WTC11 (cell line): ENCODE measurements around the gene AOC3. TPM values are rescaled to one million over a fixed set of nuclear protein-coding genes. Genes with fewer than 3 reads are reported as not detected.

ENCODE experiments used
- ATAC-seq: fragments of 200-7000 bp; cut with Tn5 transposase; 2 replicates; pipeline ENCODE4 v1.10.0; 2021; ENCODE audit warnings: mild to moderate bottlenecking, moderate library complexity
- CTCF ChIA-PET: fragments of 300-600 bp; sonication (Branson Sonifier 250); formaldehyde crosslinking; loops from one replicate; lab custom pipeline; 2021; ENCODE audit warnings: antibody characterized with exemption; lab: Charles Lee
- POLR2A ChIA-PET: fragments of 350-600 bp; sonication (Branson Sonifier 250); formaldehyde crosslinking; loops from one replicate; lab custom pipeline; 2021; ENCODE audit warnings: antibody characterized with exemption; lab: Charles Lee
- DNase-seq: peaks from one replicate; pipeline ENCODE4 v3.0.0; 2021; ENCODE audit warnings: low spot score
- H3K27ac Mint-ChIP-seq: 2 replicates; pipeline ENCODE4 v1.8.0; 2021; ENCODE audit warnings: mixed read lengths
- H3K27me3 Mint-ChIP-seq: 2 replicates; pipeline ENCODE4 v1.8.0; 2021; ENCODE audit warnings: low read depth, mild to moderate bottlenecking, moderate library complexity, mixed read lengths
- H3K36me3 Mint-ChIP-seq: 2 replicates; pipeline ENCODE4 v1.8.0; 2021; ENCODE audit warnings: mixed read lengths
- H3K4me1 Mint-ChIP-seq: 2 replicates; pipeline ENCODE4 v1.8.0; 2022; ENCODE audit warnings: mixed read lengths
- H3K4me3 Mint-ChIP-seq: 2 replicates; pipeline ENCODE4 v1.8.0; 2021; ENCODE audit warnings: mild to moderate bottlenecking, moderate library complexity, mixed read lengths
- H3K9me3 Mint-ChIP-seq: 2 replicates; pipeline ENCODE4 v1.8.0; 2021; ENCODE audit warnings: mixed read lengths
- ATF1 ChIP-seq: sonication (generic); formaldehyde crosslinking; IDR thresholded peaks from 2 replicates; pipeline ENCODE4 v1.8.1; 2023; ENCODE audit warnings: mild to moderate bottlenecking, moderate library complexity, missing genetic modification reagents
- CBFB ChIP-seq: sonication (generic); formaldehyde crosslinking; IDR thresholded peaks from 2 replicates; pipeline ENCODE4 v1.8.1; 2022; ENCODE audit warnings: mild to moderate bottlenecking, low read depth, missing genetic modification reagents
- FOXK1 ChIP-seq: sonication (generic); formaldehyde crosslinking; IDR thresholded peaks from 2 replicates; pipeline ENCODE4 v1.8.0; 2022; ENCODE audit warnings: mild to moderate bottlenecking, moderate library complexity, missing genetic modification reagents
- FOXP1 ChIP-seq: sonication (generic); formaldehyde crosslinking; IDR thresholded peaks from 2 replicates; pipeline ENCODE4 v1.8.0; 2022; ENCODE audit warnings: missing genetic modification reagents, mild to moderate bottlenecking, moderate library complexity, borderline replicate concordance
- JAZF1 ChIP-seq: fragments of 250-450 bp; sonication (Bioruptor Pico); IDR thresholded peaks from 2 replicates; pipeline ENCODE4 v1.9.0; 2021; ENCODE audit warnings: moderate library complexity, mild to moderate bottlenecking, inconsistent platforms
- MYBL2 ChIP-seq: sonication (generic); formaldehyde crosslinking; IDR thresholded peaks from 2 replicates; pipeline ENCODE4 v1.8.1; 2023; ENCODE audit warnings: mild to moderate bottlenecking, moderate library complexity, missing genetic modification reagents
- NFATC4 ChIP-seq: fragments of 250-450 bp; sonication (Bioruptor Pico); IDR thresholded peaks from 2 replicates; pipeline ENCODE4 v1.9.0; 2021; ENCODE audit warnings: mild to moderate bottlenecking
- SMAD3 ChIP-seq: sonication (generic); formaldehyde crosslinking; IDR thresholded peaks from 2 replicates; pipeline ENCODE4 v1.8.0; 2022; ENCODE audit warnings: missing genetic modification reagents, mild to moderate bottlenecking, borderline replicate concordance
- TCF7 ChIP-seq: sonication (generic); formaldehyde crosslinking; IDR thresholded peaks from 2 replicates; pipeline ENCODE4 v1.8.0; 2022; ENCODE audit warnings: mild to moderate bottlenecking, low read depth, missing genetic modification reagents, moderate library complexity
- TP53 ChIP-seq: sonication (generic); formaldehyde crosslinking; IDR thresholded peaks from 2 replicates; pipeline ENCODE4 v1.8.1; 2023; ENCODE audit warnings: mild to moderate bottlenecking, missing genetic modification reagents
- ZNF219 ChIP-seq: sonication (generic); formaldehyde crosslinking; IDR thresholded peaks from 2 replicates; pipeline ENCODE4 v1.8.0; 2023; ENCODE audit warnings: missing genetic modification reagents, mild to moderate bottlenecking, borderline replicate concordance
- ZNF396 ChIP-seq: fragments of 250-450 bp; sonication (Bioruptor Pico); IDR thresholded peaks from 2 replicates; pipeline ENCODE4 v1.8.0; 2021; ENCODE audit warnings: mild to moderate bottlenecking, moderate library complexity, borderline replicate concordance
- total RNA-seq: library from RNA; stranded (reverse); gene quantifications from 3 replicates; pipeline ENCODE4 v1.2.3, GENCODE V29; 2021
- TF ChIP-seq, protein P1 (sequence below): sonication (generic); formaldehyde crosslinking; IDR thresholded peaks from 2 replicates; pipeline ENCODE4 v1.8.0; 2023; ENCODE audit warnings: missing genetic modification reagents
- TF ChIP-seq, protein P2 (sequence below): sonication (generic); formaldehyde crosslinking; IDR thresholded peaks from 2 replicates; pipeline ENCODE4 v1.8.0; 2022; ENCODE audit warnings: mild to moderate bottlenecking, missing genetic modification reagents
- TF ChIP-seq, protein P3 (sequence below): sonication (generic); formaldehyde crosslinking; IDR thresholded peaks from 2 replicates; pipeline ENCODE4 v1.8.1; 2023; ENCODE audit warnings: mild to moderate bottlenecking, missing genetic modification reagents
- TF ChIP-seq, protein P4 (sequence below): fragments of 250-450 bp; sonication (Bioruptor Pico); IDR thresholded peaks from 2 replicates; pipeline ENCODE4 v1.8.0; 2021; ENCODE audit warnings: mild to moderate bottlenecking
- TF ChIP-seq, protein P5 (sequence below): sonication (generic); formaldehyde crosslinking; IDR thresholded peaks from 2 replicates; pipeline ENCODE4 v1.8.1; 2023; ENCODE audit warnings: mild to moderate bottlenecking, missing genetic modification reagents, moderate library complexity
- TF ChIP-seq, protein P6 (sequence below): sonication (generic); formaldehyde crosslinking; conservative IDR thresholded peaks from 2 replicates; pipeline ENCODE4 v1.8.1; 2023; ENCODE audit warnings: mild to moderate bottlenecking, low read depth, missing genetic modification reagents, moderate library complexity
- TF ChIP-seq, protein P7 (sequence below): sonication (generic); formaldehyde crosslinking; IDR thresholded peaks from 2 replicates; pipeline ENCODE4 v1.8.1; 2022; ENCODE audit warnings: missing genetic modification reagents, borderline replicate concordance
- TF ChIP-seq, protein P8 (sequence below): sonication (generic); formaldehyde crosslinking; IDR thresholded peaks from 2 replicates; pipeline ENCODE4 v1.8.1; 2023; ENCODE audit warnings: mild to moderate bottlenecking, missing genetic modification reagents, moderate library complexity
- TF ChIP-seq, protein P9 (sequence below): sonication (generic); formaldehyde crosslinking; IDR thresholded peaks from 2 replicates; pipeline ENCODE4 v1.8.1; 2023; ENCODE audit warnings: mild to moderate bottlenecking, missing genetic modification reagents

AOC3 gene
- total RNA-seq, 1 experiment from 2014 or later = 7.6 TPM

DNA sequence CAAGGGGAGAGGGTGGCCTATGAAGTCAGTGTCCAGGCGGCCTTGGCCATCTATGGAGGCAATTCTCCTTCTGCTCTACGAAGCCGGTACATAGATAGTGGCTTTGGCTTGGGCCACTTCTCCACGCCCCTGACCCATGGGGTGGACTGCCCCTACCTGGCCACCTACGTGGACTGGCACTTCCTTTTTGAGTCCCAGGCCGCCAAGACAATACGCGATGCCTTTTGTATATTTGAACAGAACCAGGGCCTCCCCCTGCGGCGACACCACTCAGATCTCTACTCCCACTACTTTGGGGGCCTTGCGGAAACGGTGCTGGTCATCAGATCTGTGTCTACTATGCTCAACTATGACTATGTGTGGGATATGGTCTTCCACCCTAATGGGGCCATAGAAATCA lies 17.3 kb downstream of the AOC3 start:
- no peak for ATAC-seq
- peaks cover 27% of the 10 kb centered on the region for H3K9me3 Mint-ChIP-seq

DNA sequence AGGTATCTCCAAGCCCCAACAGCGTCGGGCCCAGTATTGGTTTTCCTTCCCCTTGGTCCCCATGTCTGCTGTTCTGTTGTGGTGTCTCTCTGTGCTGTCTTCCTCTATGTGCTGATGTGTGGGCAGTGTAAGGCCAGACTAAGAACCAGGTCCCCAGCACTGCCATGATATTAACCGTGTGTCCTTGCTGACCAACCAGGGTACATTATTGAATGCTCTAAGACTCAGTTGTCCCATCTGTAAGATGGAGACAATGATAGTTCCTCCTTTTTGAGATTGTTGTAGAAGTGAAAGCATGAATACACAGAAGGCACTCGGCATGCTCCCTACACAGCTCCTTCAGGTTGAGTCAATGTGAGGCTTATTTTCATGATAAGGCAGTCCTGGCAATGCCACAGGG lies 20.6 kb downstream of the AOC3 start:
- ChIA-PET CTCF (no interaction called here), POLR2A (no interaction called here)
- Mint-ChIP-seq H3K27ac (no peak overlapping the region), H3K4me3 (no peak overlapping the region), H3K9me3 (peaks cover 27% of the 10 kb centered on the region), H3K27me3 (peaks cover 10% of the 10 kb centered on the region), H3K4me1 (peaks cover 5% of the 10 kb centered on the region), H3K36me3 (peaks cover 12% of the 10 kb centered on the region)
- DNase-seq (no peak), ATAC-seq (no peak)
- TF ChIP-seq, protein P1, sequence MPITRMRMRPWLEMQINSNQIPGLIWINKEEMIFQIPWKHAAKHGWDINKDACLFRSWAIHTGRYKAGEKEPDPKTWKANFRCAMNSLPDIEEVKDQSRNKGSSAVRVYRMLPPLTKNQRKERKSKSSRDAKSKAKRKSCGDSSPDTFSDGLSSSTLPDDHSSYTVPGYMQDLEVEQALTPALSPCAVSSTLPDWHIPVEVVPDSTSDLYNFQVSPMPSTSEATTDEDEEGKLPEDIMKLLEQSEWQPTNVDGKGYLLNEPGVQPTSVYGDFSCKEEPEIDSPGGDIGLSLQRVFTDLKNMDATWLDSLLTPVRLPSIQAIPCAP (CRISPR knock-in tag) = no peak
- TF ChIP-seq, protein P2, sequence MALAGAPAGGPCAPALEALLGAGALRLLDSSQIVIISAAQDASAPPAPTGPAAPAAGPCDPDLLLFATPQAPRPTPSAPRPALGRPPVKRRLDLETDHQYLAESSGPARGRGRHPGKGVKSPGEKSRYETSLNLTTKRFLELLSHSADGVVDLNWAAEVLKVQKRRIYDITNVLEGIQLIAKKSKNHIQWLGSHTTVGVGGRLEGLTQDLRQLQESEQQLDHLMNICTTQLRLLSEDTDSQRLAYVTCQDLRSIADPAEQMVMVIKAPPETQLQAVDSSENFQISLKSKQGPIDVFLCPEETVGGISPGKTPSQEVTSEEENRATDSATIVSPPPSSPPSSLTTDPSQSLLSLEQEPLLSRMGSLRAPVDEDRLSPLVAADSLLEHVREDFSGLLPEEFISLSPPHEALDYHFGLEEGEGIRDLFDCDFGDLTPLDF (CRISPR knock-in tag) = no peak
- TF ChIP-seq FOXP1 (no peak), FOXK1 (CRISPR knock-in tag) (no peak), ATF1 (CRISPR knock-in tag) (no peak), TCF7 (CRISPR knock-in tag) (no peak), MYBL2 (CRISPR knock-in tag) (no peak), SMAD3 (CRISPR knock-in tag) (no peak), ZNF219 (CRISPR knock-in tag) (no peak), CBFB (CRISPR knock-in tag) (no peak)
- TF ChIP-seq, protein P3, sequence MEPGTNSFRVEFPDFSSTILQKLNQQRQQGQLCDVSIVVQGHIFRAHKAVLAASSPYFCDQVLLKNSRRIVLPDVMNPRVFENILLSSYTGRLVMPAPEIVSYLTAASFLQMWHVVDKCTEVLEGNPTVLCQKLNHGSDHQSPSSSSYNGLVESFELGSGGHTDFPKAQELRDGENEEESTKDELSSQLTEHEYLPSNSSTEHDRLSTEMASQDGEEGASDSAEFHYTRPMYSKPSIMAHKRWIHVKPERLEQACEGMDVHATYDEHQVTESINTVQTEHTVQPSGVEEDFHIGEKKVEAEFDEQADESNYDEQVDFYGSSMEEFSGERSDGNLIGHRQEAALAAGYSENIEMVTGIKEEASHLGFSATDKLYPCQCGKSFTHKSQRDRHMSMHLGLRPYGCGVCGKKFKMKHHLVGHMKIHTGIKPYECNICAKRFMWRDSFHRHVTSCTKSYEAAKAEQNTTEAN (CRISPR knock-in tag) = no peak
- TF ChIP-seq, protein P4, sequence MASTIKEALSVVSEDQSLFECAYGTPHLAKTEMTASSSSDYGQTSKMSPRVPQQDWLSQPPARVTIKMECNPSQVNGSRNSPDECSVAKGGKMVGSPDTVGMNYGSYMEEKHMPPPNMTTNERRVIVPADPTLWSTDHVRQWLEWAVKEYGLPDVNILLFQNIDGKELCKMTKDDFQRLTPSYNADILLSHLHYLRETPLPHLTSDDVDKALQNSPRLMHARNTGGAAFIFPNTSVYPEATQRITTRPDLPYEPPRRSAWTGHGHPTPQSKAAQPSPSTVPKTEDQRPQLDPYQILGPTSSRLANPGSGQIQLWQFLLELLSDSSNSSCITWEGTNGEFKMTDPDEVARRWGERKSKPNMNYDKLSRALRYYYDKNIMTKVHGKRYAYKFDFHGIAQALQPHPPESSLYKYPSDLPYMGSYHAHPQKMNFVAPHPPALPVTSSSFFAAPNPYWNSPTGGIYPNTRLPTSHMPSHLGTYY = no peak

More for the DNA sequence above, 17.3 kb downstream of the AOC3 start:
- no peak overlapping the region for H3K27ac Mint-ChIP-seq
- H3K4me3 Mint-ChIP-seq = no peak overlapping the region
- no peak for TF ChIP-seq JAZF1 (CRISPR knock-in tag)
- TF ChIP-seq TP53 (CRISPR knock-in tag) = no peak
- TF ChIP-seq, protein P5, sequence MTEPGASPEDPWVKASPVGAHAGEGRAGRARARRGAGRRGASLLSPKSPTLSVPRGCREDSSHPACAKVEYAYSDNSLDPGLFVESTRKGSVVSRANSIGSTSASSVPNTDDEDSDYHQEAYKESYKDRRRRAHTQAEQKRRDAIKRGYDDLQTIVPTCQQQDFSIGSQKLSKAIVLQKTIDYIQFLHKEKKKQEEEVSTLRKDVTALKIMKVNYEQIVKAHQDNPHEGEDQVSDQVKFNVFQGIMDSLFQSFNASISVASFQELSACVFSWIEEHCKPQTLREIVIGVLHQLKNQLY (CRISPR knock-in tag) = no peak
- TF ChIP-seq, protein P6, sequence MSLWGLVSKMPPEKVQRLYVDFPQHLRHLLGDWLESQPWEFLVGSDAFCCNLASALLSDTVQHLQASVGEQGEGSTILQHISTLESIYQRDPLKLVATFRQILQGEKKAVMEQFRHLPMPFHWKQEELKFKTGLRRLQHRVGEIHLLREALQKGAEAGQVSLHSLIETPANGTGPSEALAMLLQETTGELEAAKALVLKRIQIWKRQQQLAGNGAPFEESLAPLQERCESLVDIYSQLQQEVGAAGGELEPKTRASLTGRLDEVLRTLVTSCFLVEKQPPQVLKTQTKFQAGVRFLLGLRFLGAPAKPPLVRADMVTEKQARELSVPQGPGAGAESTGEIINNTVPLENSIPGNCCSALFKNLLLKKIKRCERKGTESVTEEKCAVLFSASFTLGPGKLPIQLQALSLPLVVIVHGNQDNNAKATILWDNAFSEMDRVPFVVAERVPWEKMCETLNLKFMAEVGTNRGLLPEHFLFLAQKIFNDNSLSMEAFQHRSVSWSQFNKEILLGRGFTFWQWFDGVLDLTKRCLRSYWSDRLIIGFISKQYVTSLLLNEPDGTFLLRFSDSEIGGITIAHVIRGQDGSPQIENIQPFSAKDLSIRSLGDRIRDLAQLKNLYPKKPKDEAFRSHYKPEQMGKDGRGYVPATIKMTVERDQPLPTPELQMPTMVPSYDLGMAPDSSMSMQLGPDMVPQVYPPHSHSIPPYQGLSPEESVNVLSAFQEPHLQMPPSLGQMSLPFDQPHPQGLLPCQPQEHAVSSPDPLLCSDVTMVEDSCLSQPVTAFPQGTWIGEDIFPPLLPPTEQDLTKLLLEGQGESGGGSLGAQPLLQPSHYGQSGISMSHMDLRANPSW (CRISPR knock-in tag) = no peak
- TF ChIP-seq, protein P7, sequence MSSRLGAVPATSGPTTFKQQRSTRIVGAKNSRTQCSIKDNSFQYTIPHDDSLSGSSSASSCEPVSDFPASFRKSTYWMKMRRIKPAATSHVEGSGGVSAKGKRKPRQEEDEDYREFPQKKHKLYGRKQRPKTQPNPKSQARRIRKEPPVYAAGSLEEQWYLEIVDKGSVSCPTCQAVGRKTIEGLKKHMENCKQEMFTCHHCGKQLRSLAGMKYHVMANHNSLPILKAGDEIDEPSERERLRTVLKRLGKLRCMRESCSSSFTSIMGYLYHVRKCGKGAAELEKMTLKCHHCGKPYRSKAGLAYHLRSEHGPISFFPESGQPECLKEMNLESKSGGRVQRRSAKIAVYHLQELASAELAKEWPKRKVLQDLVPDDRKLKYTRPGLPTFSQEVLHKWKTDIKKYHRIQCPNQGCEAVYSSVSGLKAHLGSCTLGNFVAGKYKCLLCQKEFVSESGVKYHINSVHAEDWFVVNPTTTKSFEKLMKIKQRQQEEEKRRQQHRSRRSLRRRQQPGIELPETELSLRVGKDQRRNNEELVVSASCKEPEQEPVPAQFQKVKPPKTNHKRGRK = no peak
- TF ChIP-seq ZNF396 = no peak
- no peak for TF ChIP-seq NFATC4 (CRISPR knock-in tag)
- no peak for TF ChIP-seq FOXP1
- TF ChIP-seq, protein P8, sequence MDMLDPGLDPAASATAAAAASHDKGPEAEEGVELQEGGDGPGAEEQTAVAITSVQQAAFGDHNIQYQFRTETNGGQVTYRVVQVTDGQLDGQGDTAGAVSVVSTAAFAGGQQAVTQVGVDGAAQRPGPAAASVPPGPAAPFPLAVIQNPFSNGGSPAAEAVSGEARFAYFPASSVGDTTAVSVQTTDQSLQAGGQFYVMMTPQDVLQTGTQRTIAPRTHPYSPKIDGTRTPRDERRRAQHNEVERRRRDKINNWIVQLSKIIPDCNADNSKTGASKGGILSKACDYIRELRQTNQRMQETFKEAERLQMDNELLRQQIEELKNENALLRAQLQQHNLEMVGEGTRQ = no peak
- TF ChIP-seq, protein P9, sequence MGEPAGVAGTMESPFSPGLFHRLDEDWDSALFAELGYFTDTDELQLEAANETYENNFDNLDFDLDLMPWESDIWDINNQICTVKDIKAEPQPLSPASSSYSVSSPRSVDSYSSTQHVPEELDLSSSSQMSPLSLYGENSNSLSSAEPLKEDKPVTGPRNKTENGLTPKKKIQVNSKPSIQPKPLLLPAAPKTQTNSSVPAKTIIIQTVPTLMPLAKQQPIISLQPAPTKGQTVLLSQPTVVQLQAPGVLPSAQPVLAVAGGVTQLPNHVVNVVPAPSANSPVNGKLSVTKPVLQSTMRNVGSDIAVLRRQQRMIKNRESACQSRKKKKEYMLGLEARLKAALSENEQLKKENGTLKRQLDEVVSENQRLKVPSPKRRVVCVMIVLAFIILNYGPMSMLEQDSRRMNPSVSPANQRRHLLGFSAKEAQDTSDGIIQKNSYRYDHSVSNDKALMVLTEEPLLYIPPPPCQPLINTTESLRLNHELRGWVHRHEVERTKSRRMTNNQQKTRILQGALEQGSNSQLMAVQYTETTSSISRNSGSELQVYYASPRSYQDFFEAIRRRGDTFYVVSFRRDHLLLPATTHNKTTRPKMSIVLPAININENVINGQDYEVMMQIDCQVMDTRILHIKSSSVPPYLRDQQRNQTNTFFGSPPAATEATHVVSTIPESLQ (CRISPR knock-in tag) = no peak
- ChIA-PET CTCF (no interaction called here), POLR2A (no interaction called here)
- H3K27me3 Mint-ChIP-seq = peaks cover 9% of the 10 kb centered on the region
- no peak for DNase-seq
- H3K36me3 Mint-ChIP-seq = peaks cover 12% of the 10 kb centered on the region
- H3K4me1 Mint-ChIP-seq = peaks cover 18% of the 10 kb centered on the region
